Left renal pelvis (tissue), 4 donors: Measurements from ENCODE around the gene HS6ST1. TPM values are rescaled to one million over a fixed set of nuclear protein-coding genes. Genes with fewer than 3 reads are reported as not detected.

ENCODE experiments used
- polyA plus RNA-seq, 4 donors: library from polyadenylated mRNA; unstranded; fragments of 120-200 nt; gene quantifications; one replicate each; pipeline ENCODE4 v1.2.1, GENCODE V29; 2013; ENCODE audit not compliant: insufficient read length in 4 of 4

The HS6ST1 gene
- polyA plus RNA-seq, 4 donors, result 51.6 to 108 (median 77.2) TPM

Other genes with a start within 250 kb of the HS6ST1 start
- 10 to 100 TPM; 23.2 to 44.3 (median 38.8) TPM for gene UGGT1, start 227.7 kb downstream of the HS6ST1 start, polyA plus RNA-seq